Hepatocyte (in vitro differentiated cells): ENCODE measurements around the gene RALGDS. TPM values are rescaled to one million over a fixed set of nuclear protein-coding genes. Genes with fewer than 3 reads are reported as not detected.
"Not testable (repeated sequence)": the region's sequence is repeated elsewhere in the genome, so short reads cannot be mapped to it uniquely, and the experiment has no call there.

ENCODE experiments used
- DNase-seq: peaks from one replicate; pipeline ENCODE4 v3.0.0-alpha.2; 2016; ENCODE audit warnings: low spot score
- H2AFZ ChIP-seq: fragments of 200-600 bp; sonication (generic); 2 replicates; pipeline ENCODE4 v1.6.0; 2016; ENCODE audit warnings: antibody characterized with exemption, mild to moderate bottlenecking
- H3K27ac ChIP-seq: fragments of 200-600 bp; sonication (generic); 2 replicates; pipeline ENCODE4 v1.5.1; 2016; ENCODE audit warnings: mild to moderate bottlenecking
- H3K27me3 ChIP-seq: fragments of 200-600 bp; sonication (generic); 2 replicates; pipeline ENCODE4 v1.6.1; 2016
- H3K36me3 ChIP-seq: fragments of 200-600 bp; sonication (generic); replicated peaks from 2 replicates; pipeline ENCODE4 v1.5.1; 2016; ENCODE audit warnings: low read depth; ENCODE audit not compliant: insufficient read depth
- H3K4me1 ChIP-seq: fragments of 200-600 bp; sonication (generic); 2 replicates; pipeline ENCODE4 v1.5.1; 2016; ENCODE audit warnings: mild to moderate bottlenecking, moderate library complexity; ENCODE audit not compliant: insufficient read depth
- H3K4me2 ChIP-seq: fragments of 200-600 bp; sonication (generic); 2 replicates; pipeline ENCODE4 v1.6.0; 2016
- H3K4me3 ChIP-seq: fragments of 200-600 bp; sonication (generic); 2 replicates; pipeline ENCODE4 v1.5.1; 2016; ENCODE audit warnings: mild to moderate bottlenecking
- H3K79me2 ChIP-seq: fragments of 200-600 bp; sonication (generic); 2 replicates; pipeline ENCODE4 v1.6.0; 2017; ENCODE audit warnings: mild to moderate bottlenecking
- H3K9me2 ChIP-seq: fragments of 200-600 bp; sonication (generic); replicated peaks from 2 replicates; pipeline ENCODE4 v1.6.0; 2017; ENCODE audit warnings: mild to moderate bottlenecking; ENCODE audit not compliant: insufficient read depth
- H3K9me3 ChIP-seq: fragments of 200-600 bp; sonication (generic); 2 replicates; pipeline ENCODE4 v1.5.1; 2016; ENCODE audit warnings: low read depth, mild to moderate bottlenecking
- H4K20me1 ChIP-seq: fragments of 200-600 bp; sonication (generic); 2 replicates; pipeline ENCODE4 v1.6.0; 2016; ENCODE audit warnings: mild to moderate bottlenecking; ENCODE audit not compliant: insufficient read depth, poor library complexity, severe bottlenecking
- EZH2 ChIP-seq: fragments of 200-600 bp; sonication (generic); IDR thresholded peaks from 2 replicates; pipeline ENCODE4 v1.6.1; 2016; ENCODE audit warnings: antibody characterized with exemption, mild to moderate bottlenecking, borderline replicate concordance
- EZH2phosphoT487 ChIP-seq: fragments of 200-600 bp; sonication (generic); IDR thresholded peaks from one replicate; pipeline ENCODE4 v1.6.1; 2018; ENCODE audit warnings: antibody characterized with exemption, mild to moderate bottlenecking, low read depth, moderate library complexity; ENCODE audit not compliant: unreplicated experiment, severe bottlenecking
- WGBS: methylation state at CpG from one replicate; pipeline ENCODE4 v1.1.6; 2016; ENCODE audit warnings: low lambda C conversion rate; ENCODE audit errors: missing lambda C conversion rate; 5-methylcytosine and 5-hydroxymethylcytosine counted together
- polyA plus RNA-seq: library from polyadenylated mRNA; unstranded; fragments of >200 nt; fragmentation: Nextera tagmentation; extraction: Ambion mirVana; gene quantifications from 2 replicates; pipeline ENCODE4 v1.2.1, GENCODE V29; 2016
- total RNA-seq: library from RNA; depleted of rRNA; stranded (reverse); fragments of >200 nt; gene quantifications from 2 replicates; pipeline ENCODE4 v1.2.3, GENCODE V29; 2014
- TF ChIP-seq, protein P1 (sequence below): fragments of 200-600 bp; sonication (generic); IDR thresholded peaks from 2 replicates; pipeline ENCODE4 v1.5.1; 2016; ENCODE audit warnings: antibody characterized with exemption, mild to moderate bottlenecking; ENCODE audit not compliant: poor library complexity

Gene RALGDS
- total RNA-seq (26.9 and 30.9 TPM in 2 replicates), polyA plus RNA-seq (48.0 and 51.7 TPM in 2 replicates)

DNA sequence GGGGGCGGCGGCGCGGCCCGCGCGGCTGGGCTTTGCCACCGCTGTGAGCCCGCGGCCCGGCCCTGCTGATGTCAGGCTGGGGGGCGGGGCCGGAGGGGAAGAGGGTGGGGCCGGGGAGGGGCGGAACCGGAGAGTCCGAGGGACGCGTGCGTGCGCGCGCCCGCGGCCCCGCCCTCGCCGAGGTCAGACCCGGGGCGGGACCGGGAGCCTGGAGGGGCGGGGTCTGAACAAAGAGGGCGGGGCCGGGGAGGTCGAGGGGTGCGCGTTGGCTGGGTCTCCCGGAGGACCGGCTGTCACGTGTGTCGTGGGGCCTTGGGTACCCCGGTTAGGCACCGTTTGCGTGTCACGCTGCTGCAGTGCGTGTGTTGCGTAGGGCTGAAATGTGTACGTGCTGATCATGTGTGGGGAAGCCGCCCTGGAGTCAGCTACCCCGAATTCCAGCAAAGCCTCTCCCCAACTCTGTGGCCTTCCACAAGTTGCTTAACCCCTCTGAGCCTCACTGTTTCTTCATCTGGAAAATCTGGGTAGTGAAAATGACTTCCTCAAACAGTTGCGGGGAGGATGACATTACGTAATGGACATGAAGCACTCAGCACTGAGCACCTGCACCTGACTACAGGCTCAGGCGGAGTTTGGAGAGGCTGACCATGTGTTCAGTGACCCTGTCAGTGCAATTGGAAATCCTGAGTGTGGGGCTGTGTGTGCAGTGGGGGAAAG is at the start of gene RALGDS:
Gene RALGDS, minus strand, starts transcription at position 43 of the 717 bp plus-strand sequence. CDS start 86 bp downstream, outside the sequence.
- H3K4me1 ChIP-seq, result peaks cover 42% of the 10 kb centered on the region

DNA sequence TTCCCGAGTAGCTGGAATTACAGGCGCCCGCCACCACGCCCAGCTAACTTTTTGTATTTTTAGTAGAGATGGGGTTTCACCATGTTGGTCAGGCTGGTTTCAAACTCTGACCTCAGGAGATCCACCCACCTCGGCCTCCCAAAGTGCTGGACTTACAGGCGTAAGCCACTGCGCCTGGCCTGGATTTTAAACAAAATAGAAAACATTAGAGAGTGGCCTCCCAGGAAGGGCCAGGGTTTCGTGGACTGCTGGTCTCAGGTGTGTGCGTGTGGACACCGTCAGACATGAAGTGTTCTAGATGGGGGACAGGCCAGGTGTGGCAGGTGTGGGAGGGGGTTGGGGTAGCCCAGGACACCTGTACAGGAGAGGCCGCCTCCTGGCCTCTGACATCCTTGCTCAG is 49.7 kb upstream of the RALGDS start:
- H3K4me2 ChIP-seq, result no peak overlapping the region
- no peak overlapping the region for H2AFZ ChIP-seq
- H3K4me1 ChIP-seq, result no peaks in the 10 kb centered on the region
- no peaks in the 10 kb centered on the region for H4K20me1 ChIP-seq
- TF ChIP-seq EZH2 (no peak), EZH2phosphoT487 (no peak)
- TF ChIP-seq, protein P1, sequence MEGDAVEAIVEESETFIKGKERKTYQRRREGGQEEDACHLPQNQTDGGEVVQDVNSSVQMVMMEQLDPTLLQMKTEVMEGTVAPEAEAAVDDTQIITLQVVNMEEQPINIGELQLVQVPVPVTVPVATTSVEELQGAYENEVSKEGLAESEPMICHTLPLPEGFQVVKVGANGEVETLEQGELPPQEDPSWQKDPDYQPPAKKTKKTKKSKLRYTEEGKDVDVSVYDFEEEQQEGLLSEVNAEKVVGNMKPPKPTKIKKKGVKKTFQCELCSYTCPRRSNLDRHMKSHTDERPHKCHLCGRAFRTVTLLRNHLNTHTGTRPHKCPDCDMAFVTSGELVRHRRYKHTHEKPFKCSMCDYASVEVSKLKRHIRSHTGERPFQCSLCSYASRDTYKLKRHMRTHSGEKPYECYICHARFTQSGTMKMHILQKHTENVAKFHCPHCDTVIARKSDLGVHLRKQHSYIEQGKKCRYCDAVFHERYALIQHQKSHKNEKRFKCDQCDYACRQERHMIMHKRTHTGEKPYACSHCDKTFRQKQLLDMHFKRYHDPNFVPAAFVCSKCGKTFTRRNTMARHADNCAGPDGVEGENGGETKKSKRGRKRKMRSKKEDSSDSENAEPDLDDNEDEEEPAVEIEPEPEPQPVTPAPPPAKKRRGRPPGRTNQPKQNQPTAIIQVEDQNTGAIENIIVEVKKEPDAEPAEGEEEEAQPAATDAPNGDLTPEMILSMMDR, result no peak
- no peaks in the 10 kb centered on the region for H3K36me3 ChIP-seq
- no peak for DNase-seq
- 96% methylated on average over 11 of the region's 11 CpGs for WGBS
- no peaks in the 10 kb centered on the region for H3K9me2 ChIP-seq
- no peak overlapping the region for H3K27ac ChIP-seq
- no peaks in the 10 kb centered on the region for H3K79me2 ChIP-seq
- no peaks in the 10 kb centered on the region for H3K9me3 ChIP-seq
- H3K4me3 ChIP-seq, result no peak overlapping the region
- no peaks in the 10 kb centered on the region for H3K27me3 ChIP-seq

More for the DNA sequence above, at the start of gene RALGDS:
- TF ChIP-seq EZH2, result no peak
- no peak for TF ChIP-seq EZH2phosphoT487
- TF ChIP-seq, protein P1, result no peak
- peaks cover 37% of the 10 kb centered on the region for H3K79me2 ChIP-seq
- peak within 1 kb of the TSS; percentile 100 for H3K4me2 ChIP-seq
- peak within 1 kb of the TSS; percentile 83 for H3K27ac ChIP-seq
- 33% methylated on average over 19 of the region's 53 CpGs for WGBS
- no peaks in the 10 kb centered on the region for H3K36me3 ChIP-seq
- H2AFZ ChIP-seq, result peak within 1 kb of the TSS; percentile 49
- H3K4me3 ChIP-seq, result peak within 1 kb of the TSS; percentile 87
- DNase-seq, result peak; percentile 97
- H3K27me3 ChIP-seq, result no peaks in the 10 kb centered on the region
- no peaks in the 10 kb centered on the region for H3K9me2 ChIP-seq
- H4K20me1 ChIP-seq, result peaks cover 40% of the 10 kb centered on the region
- H3K9me3 ChIP-seq, result no peaks in the 10 kb centered on the region

DNA sequence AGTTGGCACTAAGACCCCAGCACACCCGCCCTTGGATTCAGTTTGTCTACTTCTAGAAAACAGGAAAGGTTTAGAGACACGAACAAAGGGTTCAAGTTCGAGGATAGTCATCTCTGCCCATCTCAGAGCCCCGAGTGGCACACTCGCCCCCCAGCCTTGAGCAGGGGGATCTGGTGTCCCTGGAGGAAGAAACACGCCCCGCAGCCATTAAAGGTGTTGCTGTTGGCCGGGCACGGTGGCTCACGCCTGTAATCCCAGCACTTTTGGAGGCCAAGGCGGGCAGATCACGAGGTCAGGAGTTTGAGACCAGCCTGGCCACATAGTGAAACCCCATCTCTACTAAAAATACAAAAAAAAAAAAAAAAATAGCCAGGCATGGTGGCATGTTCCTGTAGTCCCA is 48.6 kb upstream of the RALGDS start:
- not testable (repeated sequence) for H3K36me3 ChIP-seq, H3K4me2 ChIP-seq, H2AFZ ChIP-seq, H3K9me3 ChIP-seq, H3K79me2 ChIP-seq, H3K27ac ChIP-seq, H3K27me3 ChIP-seq, H4K20me1 ChIP-seq, H3K4me1 ChIP-seq, DNase-seq, H3K4me3 ChIP-seq, H3K9me2 ChIP-seq
- WGBS, result 89% methylated on average over 12 of the region's 12 CpGs

DNA sequence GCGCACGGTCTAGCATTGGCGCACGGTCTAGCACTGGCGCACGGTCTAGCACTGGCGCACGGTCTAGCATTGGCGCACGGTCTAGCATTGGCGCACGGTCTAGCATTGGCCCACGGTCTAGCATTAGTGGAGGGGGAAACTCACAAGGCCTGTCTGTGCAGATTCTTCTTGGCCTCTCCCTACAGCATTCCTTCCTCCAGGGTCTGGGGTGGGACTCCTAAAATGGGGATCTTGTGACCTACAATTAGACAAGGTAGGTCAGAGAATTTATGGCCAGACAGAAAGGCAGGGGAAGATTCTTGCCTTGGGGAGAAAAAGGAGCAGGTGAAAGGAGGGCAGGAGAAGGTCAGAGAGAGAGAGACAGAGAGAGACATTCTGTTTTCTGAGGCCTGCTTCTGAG is 48.1 kb upstream of the RALGDS start:
- Histone ChIP-seq H3K4me3 (no peak overlapping the region), H3K27ac (no peak overlapping the region), H3K27me3 (no peaks in the 10 kb centered on the region), H3K36me3 (no peaks in the 10 kb centered on the region), H3K4me1 (peaks cover 6% of the 10 kb centered on the region), H3K4me2 (no peak overlapping the region), H2AFZ (no peak overlapping the region), H3K9me2 (no peaks in the 10 kb centered on the region), H4K20me1 (no peaks in the 10 kb centered on the region), H3K79me2 (no peaks in the 10 kb centered on the region), H3K9me3 (no peaks in the 10 kb centered on the region)
- TF ChIP-seq EZH2phosphoT487 (no peak), EZH2 (no peak)
- TF ChIP-seq, protein P1, result no peak
- no peak for DNase-seq
- 92% methylated on average over 13 of the region's 13 CpGs for WGBS
